ACC112 (cell line): ENCODE data around the gene AGAP1.

ENCODE experiments used
- H2AFZ ChIP-seq: fragments of 200-600 bp; sonication (generic); one replicate; pipeline ENCODE4 v1.6.0; 2017; ENCODE audit warnings: antibody characterized with exemption, low read length; ENCODE audit not compliant: unreplicated experiment
- H3K27ac ChIP-seq: fragments of 200-600 bp; sonication (generic); 2 replicates; pipeline ENCODE4 v1.5.1; 2014; ENCODE audit warnings: low read depth, mild to moderate bottlenecking, antibody characterized with exemption, low read length, moderate library complexity
- H3K27me3 ChIP-seq: fragments of 200-600 bp; sonication (generic); 2 replicates; pipeline ENCODE4 v1.6.1; 2014; ENCODE audit warnings: mild to moderate bottlenecking, antibody characterized with exemption, low read length, moderate library complexity, mixed read lengths; ENCODE audit not compliant: insufficient read depth
- H3K36me3 ChIP-seq: fragments of 200-600 bp; sonication (generic); 2 replicates; pipeline ENCODE4 v1.6.1; 2016; ENCODE audit warnings: mild to moderate bottlenecking, antibody characterized with exemption, low read length, moderate library complexity, mixed read lengths; ENCODE audit not compliant: insufficient read depth
- H3K4me1 ChIP-seq: fragments of 200-600 bp; sonication (generic); one replicate; pipeline ENCODE4 v1.6.1; 2016; ENCODE audit warnings: low read length, mixed read lengths; ENCODE audit not compliant: insufficient read depth, unreplicated experiment, control insufficient read depth
- H3K4me3 ChIP-seq: fragments of 200-600 bp; sonication (generic); 2 replicates; pipeline ENCODE4 v1.5.1; 2014; ENCODE audit warnings: mild to moderate bottlenecking, low read depth, low read length
- H3K79me2 ChIP-seq: fragments of 200-600 bp; sonication (generic); one replicate; pipeline ENCODE4 v1.6.0; 2016; ENCODE audit warnings: low read length; ENCODE audit not compliant: control insufficient read depth, unreplicated experiment, insufficient read depth

AGAP1 gene

GRCh38 chr2:235928751-235929370 is 435.0 kb downstream of the AGAP1 start:
- no peaks in the 10 kb centered on the region for H3K79me2 ChIP-seq
- no peaks in the 10 kb centered on the region for H3K4me1 ChIP-seq
- no peak overlapping the region for H3K27ac ChIP-seq
- H3K27me3 ChIP-seq = no peaks in the 10 kb centered on the region
- H3K36me3 ChIP-seq = no peaks in the 10 kb centered on the region
- no peak overlapping the region for H2AFZ ChIP-seq
- no peak overlapping the region for H3K4me3 ChIP-seq

- Histone ChIP-seq H3K27me3 (no peaks in the 10 kb centered on the region), H3K4me3 (no peak overlapping the region), H3K4me1 (no peaks in the 10 kb centered on the region), H3K79me2 (no peaks in the 10 kb centered on the region), H3K27ac (no peak overlapping the region), H2AFZ (no peak overlapping the region), H3K36me3 (peaks cover 3% of the 10 kb centered on the region; the same call in 1 of the 2 replicates)
Observed at GRCh38 chr2:235930701-235931100, 436.9 kb downstream of the AGAP1 start.

- Histone ChIP-seq H3K36me3 (peaks cover 4% of the 10 kb centered on the region; the same call in 1 of the 2 replicates), H3K4me3 (no peak overlapping the region), H3K79me2 (no peaks in the 10 kb centered on the region), H2AFZ (no peak overlapping the region), H3K27me3 (no peaks in the 10 kb centered on the region), H3K27ac (no peak overlapping the region), H3K4me1 (no peaks in the 10 kb centered on the region)
Observed at GRCh38 chr2:235931676-235932075, 437.8 kb downstream of the AGAP1 start.

GRCh38 chr2:235934059-235934773 is 440.4 kb downstream of the AGAP1 start:
- Histone ChIP-seq H3K27ac (no peak overlapping the region), H2AFZ (no peak overlapping the region), H3K4me1 (no peaks in the 10 kb centered on the region), H3K4me3 (no peak overlapping the region), H3K27me3 (no peaks in the 10 kb centered on the region), H3K79me2 (no peaks in the 10 kb centered on the region), H3K36me3 (peaks cover 4% of the 10 kb centered on the region; the same call in 1 of the 2 replicates)

GRCh38 chr2:235934774-235935484 is 441.1 kb downstream of the AGAP1 start:
- Histone ChIP-seq H3K27ac (no peak overlapping the region), H3K4me3 (no peak overlapping the region), H3K27me3 (no peaks in the 10 kb centered on the region), H3K79me2 (no peaks in the 10 kb centered on the region), H2AFZ (no peak overlapping the region), H3K36me3 (peaks cover 4% of the 10 kb centered on the region; the same call in 1 of the 2 replicates), H3K4me1 (no peaks in the 10 kb centered on the region)

- no peaks in the 10 kb centered on the region for H3K79me2 ChIP-seq
- no peak overlapping the region for H3K4me3 ChIP-seq
- H2AFZ ChIP-seq = no peak overlapping the region
- H3K27me3 ChIP-seq = no peaks in the 10 kb centered on the region
- peaks cover 4% of the 10 kb centered on the region; the same call in 1 of the 2 replicates for H3K36me3 ChIP-seq
- no peak overlapping the region for H3K27ac ChIP-seq
- no peaks in the 10 kb centered on the region for H3K4me1 ChIP-seq
Observed at GRCh38 chr2:235935773-235936172, 441.9 kb downstream of the AGAP1 start.

GRCh38 chr2:235936493-235936892 is 442.6 kb downstream of the AGAP1 start:
- H2AFZ ChIP-seq = no peak overlapping the region
- peaks cover 4% of the 10 kb centered on the region; the same call in 1 of the 2 replicates for H3K36me3 ChIP-seq
- H3K4me3 ChIP-seq = no peak overlapping the region
- H3K4me1 ChIP-seq = no peaks in the 10 kb centered on the region
- no peaks in the 10 kb centered on the region for H3K27me3 ChIP-seq
- no peak overlapping the region for H3K27ac ChIP-seq
- H3K79me2 ChIP-seq = no peaks in the 10 kb centered on the region

- H3K79me2 ChIP-seq = no peaks in the 10 kb centered on the region
- no peaks in the 10 kb centered on the region for H3K4me1 ChIP-seq
- H3K27ac ChIP-seq = no peak overlapping the region
- no peaks in the 10 kb centered on the region for H3K27me3 ChIP-seq
- H3K4me3 ChIP-seq = no peak overlapping the region
- peaks cover 4% of the 10 kb centered on the region; the same call in 1 of the 2 replicates for H3K36me3 ChIP-seq
- no peak overlapping the region for H2AFZ ChIP-seq
Observed at GRCh38 chr2:235937087-235937486, 443.2 kb downstream of the AGAP1 start.

- no peak overlapping the region for H3K27ac ChIP-seq
- no peaks in the 10 kb centered on the region for H3K4me1 ChIP-seq
- peaks cover 4% of the 10 kb centered on the region; the same call in 1 of the 2 replicates for H3K36me3 ChIP-seq
- H3K27me3 ChIP-seq = no peaks in the 10 kb centered on the region
- no peaks in the 10 kb centered on the region for H3K79me2 ChIP-seq
- no peak overlapping the region for H2AFZ ChIP-seq
- no peak overlapping the region for H3K4me3 ChIP-seq
Observed at GRCh38 chr2:235937526-235937925, 443.7 kb downstream of the AGAP1 start.

GRCh38 chr2:235937936-235938335 is 444.1 kb downstream of the AGAP1 start:
- Histone ChIP-seq H2AFZ (no peak overlapping the region), H3K27me3 (no peaks in the 10 kb centered on the region), H3K4me3 (no peak overlapping the region), H3K79me2 (no peaks in the 10 kb centered on the region), H3K27ac (no peak overlapping the region), H3K36me3 (peaks cover 4% of the 10 kb centered on the region; the same call in 1 of the 2 replicates), H3K4me1 (no peaks in the 10 kb centered on the region)
